ENCODE measurements around the gene MUSTN1.
A peak's percentile ranks its signal among the peaks of the same experiment; 100 is the strongest.

MUSTN1 gene

DNA sequence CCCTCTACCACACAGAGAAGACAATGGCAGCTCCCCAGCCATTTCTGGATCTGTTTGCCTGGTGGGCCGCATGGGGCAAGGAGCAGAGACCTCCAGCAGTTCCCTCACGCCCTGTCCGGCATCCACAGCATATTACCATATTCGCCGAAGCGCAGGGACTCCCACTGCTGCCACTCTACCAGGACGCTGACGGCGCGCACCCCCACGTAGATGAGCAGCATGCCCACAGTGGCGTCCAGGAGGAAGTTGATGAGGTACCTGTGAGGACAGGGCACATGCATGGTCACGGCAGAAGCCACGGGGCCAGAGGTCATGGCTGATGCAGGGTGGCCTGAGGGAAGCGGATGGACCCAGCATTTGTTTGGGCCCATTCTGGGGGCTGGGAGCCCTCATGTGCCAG is 14.8 kb upstream of the MUSTN1 start:
- DNase-seq = no peak

DNA sequence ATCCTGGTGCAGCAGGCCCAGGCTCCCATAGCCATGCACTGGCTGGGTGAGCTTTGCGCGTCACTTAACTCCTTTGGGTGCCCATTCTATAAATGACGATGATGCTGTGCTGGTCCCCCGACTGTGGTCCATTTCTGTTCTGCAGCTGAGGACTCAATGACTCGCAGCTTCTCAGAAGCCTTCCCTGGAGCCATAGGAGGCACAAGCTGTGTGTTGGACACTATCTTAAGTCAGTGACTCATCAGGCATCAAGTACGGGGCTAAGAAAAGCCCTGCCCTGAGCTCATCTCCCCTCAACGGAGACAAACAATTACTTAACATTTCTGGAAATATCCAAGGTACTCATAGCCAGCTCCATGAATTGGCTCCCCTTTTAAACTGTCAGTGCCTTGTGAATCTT is 13.8 kb upstream of the MUSTN1 start:
- no peak for DNase-seq

DNA sequence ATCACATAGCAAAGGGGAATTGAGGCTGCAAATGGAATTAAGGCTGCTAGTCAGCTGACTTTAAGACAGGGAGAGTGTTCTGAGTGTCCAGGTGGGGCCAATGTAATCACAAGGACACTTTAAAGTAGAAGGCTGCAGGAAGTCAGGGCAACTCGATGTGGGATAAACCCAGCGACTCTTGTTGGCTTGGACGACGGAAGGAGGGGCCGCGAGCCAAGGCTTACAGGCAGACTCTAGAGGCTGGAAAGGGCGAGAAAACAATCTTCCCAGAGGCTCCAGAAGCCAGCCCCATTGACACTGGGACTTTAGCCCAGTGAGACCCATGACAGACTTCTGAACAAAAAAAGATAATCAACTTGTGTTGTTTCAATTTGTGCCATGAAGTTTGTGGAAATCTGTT is 12.9 kb upstream of the MUSTN1 start:
- DNase-seq = no peak

DNA sequence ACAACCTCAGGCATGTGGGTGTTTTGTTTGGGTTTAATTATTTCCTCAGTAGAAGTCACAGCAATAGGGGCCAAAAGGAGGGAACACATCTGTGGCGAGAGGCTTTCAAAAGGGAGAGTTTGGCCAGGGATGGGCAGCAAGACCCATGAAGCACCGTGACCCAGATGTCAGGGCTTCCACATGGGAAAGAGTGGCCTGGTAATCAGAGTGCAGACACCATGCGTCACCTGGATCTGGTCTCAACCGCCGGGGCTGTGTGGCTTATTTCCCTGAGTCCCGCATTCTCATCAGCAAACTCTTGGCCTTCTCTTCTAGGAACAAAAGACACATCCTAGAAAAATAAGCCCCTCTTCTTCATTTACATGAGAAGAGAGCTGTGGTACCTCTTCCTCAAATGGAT is 12.4 kb upstream of the MUSTN1 start:
- no peak for DNase-seq

DNA sequence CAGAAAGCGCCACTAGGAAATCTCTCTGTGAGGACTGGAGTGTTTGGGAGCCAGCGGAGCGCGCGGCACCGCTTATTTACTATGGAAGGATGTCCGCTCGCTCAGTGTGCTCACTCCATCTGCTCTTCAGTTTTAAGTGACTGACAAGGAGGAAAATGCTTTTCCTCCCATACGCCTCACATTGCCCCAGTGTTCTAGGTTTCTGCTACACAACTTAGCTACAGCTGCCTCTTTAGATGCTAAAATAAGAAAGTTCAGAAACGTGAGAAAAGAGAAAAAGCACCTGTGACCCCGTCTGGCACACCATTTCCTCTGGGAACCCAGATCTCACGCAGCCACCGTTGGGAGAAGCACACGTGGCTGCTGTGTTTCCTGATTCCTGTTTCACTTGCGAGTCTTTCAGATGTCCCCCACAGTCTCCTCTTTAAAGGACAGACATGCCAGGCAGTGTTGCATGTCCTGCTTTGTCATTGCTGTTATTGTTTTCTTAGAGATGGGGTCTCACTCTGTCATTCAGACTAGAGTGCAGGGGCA is 11.7 kb upstream of the MUSTN1 start:
- DNase-seq = no peak

DNA sequence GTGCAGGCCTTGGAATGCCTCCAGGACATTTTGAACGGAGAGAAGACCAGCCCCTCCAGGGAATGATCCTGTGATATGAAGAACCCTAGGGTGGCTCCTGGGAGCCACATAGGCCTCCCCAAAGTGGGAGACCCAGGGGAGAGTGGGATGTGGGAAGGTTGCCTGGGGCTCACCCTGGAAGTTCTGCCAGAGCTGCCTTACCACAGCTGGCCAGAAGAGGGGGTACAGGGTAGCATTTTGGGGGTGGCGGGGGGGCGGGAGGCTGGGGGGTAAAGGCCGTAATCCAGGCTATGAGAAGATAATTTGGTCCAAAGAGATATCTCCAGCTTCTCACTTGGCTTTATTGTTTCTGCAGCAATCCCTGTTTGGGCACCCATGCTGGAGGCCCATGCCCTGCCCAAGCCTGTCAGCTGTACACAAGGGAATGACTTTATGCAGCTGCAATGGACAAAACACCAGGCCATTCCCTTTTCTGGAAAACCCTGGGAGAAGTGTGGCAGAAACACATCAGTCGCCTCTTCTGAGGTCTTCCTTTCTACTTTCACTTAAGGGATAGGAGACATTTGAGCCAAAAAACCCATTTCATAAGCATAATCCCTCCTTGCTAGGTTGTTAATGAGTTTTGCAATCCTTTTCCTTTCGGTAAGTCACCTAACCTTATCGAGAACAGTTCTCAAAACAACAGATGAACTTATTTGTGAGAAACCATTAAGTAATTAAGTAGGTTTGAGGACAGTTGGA is 11.0 kb upstream of the MUSTN1 start:
- peak; percentile 24 for DNase-seq

DNA sequence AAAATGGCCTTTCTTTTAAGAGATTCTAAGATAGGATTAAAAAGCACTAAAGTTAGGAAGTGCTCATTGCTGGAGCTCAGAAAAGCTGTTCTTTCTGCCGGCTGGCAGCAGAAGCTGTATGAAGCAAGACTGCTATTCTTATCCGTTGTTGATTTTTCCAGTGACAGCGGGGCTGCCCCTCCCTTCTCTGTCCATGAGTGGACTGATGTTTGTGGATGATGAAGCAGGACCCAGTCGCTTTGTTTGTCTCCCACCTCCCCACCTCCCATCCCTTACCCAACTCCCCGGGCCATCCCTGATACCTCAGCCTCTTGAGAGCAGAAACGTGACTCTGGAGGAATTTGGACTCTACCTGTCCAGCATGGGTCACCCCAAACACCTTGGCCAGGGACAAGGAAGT is 10.3 kb upstream of the MUSTN1 start:
- no peak for DNase-seq

DNA sequence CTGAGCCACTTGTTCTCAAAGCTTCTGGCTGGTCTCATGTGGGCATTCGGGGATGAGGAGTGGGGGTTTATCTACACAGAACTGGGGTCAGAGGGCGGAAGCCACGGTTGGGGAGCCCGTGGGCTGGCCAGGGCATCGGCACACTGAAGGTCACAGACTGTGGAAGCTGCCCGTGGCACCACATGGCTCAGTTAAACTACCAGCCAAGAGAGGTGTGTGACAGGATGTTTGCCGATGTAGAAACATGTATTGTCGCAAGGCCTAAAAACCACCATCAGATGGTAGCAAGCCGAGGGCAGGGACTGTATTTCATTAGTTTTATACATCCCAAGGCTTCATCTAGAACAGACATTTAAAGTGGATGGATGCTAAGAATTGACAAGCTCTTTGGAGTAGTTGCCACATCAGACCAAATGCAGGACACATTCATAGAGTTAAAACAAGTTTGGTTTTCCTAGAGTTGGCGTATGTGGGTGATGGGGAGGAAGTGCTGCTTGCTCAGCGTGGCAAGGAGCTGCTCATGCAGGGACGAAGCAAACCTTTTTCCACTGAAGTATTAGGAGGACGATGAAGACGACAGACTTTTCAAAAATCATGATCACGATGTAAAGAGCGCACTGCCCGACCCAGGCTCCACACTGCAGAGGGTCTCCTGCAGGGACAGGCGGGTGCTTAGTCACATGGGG is 9.6 kb upstream of the MUSTN1 start:
- no peak for DNase-seq

DNA sequence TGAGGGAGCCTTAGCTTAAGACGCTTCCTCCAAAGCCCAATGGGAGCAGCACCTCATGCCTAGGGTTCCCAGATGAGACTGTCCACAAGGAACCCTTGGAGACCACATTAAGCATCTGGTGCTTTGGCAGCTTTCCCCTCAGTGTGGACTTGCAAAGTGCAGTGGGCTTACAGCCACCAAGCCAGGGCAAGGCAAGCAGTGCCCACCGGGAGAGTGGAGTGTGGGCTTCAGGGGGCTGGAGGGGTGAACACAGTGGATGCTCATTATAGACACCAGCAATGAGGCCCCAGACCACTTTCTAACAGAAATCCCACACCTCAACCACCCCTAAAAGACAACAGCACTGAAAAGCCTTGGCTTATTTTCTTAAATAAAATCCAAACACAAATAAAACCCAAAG is 9.1 kb upstream of the MUSTN1 start:
- DNase-seq = no peak

DNA sequence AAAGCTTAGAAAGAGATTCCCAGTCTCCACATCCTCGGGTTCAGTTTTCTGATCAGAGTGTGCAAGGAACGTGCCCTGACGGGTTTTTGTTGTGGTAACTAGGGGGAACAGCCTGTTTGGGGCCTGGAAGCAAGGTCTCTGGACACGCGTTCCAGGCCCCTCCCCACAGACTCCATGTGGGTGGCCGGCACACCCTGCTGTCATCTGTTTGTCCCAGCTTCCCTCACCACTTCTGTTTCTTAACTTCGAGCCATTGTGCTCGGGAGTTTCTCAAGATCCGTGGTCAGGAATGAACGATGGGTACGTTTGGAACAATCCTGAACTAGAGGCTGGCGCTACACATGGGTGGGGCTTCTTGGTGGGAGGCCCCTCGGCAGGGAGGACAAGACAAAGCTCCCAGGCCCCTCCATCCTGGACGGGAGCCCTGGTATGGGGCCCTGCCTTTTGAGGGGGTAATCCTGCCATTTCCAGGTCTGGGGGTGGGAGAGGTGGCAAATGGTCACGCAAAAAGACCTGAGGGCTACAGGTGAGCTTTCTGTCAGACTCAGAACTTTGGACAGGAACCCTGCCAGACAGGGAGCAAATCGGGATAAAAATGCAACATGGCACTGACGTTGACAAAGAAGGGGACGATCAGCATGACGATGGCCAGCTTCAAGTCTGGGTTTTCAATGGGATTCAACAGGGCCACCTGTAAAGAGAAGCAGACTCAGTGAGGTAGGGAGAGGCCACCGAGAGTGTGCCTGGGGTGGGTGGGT is 8.5 kb upstream of the MUSTN1 start:
- no peak for DNase-seq

DNA sequence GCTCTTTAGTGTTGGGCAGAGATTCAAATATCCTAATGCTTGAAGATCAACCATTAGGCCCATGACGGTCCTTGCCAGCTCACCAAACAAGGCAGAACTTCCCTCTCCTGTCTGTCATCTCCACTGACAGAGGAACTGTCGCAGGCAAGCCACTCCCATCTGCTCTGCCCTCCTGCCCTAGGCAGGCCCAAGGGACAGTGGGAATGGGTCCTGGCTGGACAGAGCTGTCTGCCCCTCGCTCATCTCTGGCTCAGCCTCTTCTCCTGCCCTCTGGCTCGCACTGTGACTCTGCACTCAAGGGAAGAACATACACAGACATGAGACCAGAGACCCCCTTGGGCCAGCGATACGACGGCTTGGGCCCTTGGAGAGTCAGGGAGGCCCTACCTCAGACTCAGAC is 7.6 kb upstream of the MUSTN1 start:
- no peak for DNase-seq

DNA sequence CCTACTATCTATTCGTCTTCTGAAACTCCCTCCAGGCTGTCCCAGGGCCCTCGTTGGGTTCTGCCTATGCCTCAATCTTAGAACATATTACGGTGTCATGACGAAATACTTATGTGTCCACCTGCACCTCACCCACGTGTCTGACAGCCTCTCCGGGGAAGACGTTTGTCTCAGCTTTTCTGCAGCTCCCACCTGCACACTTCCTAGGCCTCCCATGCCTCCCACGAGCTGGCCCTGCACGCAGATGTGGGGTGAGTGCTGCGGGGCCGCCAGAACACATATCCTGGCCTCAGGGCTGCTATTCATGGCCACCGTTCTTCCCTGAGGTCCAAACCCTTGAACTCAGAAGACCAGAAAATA is 7.1 kb upstream of the MUSTN1 start:
- DNase-seq = no peak

DNA sequence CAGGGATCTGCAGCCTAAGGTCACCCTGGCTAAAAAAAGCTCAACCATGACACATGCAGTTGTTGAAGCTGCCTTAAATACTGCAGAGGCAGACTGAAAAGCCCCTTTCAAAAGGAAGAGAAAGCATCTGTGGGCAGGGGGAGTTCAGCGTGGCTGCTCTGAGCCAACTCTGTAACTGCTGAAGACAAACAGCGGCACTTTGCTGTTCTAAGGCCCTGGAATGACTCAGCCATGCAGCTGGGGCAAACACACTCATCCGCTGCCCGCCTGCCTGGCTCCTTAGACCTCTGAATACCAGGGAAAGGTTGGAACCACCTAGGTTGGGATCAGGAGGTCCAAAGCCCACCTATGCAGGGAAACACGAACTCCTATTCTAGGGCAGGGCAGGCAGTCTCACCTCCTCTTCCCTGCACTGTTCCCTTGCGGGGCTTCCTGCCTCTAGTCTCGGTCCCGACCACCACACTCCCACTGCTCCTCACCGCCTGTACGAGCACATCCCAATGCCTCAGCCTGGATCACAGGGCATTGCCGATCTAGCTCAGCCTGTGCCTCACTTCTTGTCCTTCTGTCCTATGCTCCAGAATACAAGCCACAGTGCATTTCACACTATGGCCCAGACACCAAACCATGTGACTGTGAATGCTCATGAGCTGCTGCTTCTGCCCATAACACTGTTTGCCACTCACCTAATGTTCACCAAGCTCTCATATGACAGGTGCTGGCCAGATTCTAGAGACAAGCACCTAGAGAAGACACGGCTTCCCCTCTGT is 6.6 kb upstream of the MUSTN1 start:
- DNase-seq = no peak

DNA sequence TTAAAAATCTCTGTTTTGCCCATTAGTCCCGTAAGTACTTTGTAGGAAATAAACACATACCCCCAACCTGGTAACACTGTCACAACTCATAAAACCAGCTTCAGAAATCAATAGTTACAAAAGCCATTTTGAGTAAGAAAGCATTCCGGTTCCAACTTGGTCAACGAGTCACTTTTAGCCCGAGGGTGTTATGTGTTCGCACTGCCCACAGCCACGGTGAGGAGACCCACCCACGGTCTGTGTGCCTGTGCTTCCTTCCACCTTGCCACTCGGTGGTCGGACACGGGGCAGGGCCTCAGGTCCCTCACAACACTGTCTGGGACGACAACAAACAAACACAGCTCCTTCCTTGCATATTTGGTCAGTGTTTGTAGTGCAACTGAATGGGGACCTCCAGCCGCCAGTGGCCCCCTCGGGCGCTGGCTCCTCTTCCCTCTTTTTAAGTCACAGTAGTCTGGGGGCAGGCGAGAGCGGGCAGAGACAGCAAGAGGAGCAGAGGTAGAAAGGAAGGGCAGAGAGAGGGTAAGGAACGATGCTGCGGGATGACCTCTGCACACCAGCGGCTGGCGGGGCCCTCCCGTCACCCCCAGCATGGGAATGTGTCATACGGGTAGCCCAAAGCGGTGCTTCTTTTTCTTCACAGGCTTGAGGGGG is 5.2 kb upstream of the MUSTN1 start:
- no peak for DNase-seq

DNA sequence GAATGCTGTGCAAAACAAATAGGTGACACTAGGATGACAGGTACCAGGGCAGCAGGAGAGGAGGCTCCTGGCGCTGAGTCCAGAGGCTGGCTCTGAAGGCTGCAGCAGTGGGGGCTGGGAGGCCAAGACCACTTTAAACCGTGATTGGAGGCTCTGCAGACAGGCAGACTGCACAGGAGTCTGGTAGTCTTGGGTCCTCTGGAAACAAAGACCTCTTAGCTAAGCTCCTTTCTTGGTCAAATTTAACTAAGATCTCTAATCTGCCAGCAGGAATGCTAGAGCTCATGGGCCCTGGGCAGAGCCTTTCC is 4.4 kb upstream of the MUSTN1 start:
- no peak for DNase-seq

DNA sequence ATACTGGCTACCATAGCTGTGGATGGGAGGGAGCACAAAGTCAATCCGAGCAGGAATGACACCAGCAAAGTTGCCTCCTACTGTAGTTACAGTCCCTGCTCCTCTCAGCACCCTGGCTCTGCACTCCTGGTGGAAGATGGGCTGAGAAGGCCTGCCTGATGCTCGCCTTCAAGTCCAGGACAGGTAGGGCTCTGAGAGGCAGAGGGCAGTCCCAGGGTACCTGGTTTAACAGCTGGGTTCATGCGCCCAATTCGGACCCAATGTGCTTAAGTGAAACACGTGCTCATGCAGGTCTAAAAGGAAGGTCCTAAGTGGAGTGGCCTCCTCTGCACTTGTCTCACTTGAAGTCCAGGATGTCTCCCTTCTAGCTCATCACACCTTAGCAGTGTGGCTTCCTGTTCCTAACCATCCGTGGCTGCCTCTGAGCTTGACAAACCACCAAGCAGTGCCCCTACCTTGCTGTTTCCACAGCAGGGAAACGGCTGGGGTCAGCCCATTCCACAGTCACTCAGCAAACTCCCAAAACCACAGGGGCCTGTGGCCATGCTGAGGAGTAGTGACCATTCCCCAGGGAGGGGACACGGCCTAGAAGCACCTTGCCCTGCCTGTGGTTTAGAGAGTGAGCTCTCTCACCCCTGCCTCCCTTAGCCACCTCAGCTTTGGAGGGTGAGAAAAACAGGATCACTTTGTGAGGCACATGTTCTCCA is 3.9 kb upstream of the MUSTN1 start:
- DNase-seq = peak; percentile 31

DNA sequence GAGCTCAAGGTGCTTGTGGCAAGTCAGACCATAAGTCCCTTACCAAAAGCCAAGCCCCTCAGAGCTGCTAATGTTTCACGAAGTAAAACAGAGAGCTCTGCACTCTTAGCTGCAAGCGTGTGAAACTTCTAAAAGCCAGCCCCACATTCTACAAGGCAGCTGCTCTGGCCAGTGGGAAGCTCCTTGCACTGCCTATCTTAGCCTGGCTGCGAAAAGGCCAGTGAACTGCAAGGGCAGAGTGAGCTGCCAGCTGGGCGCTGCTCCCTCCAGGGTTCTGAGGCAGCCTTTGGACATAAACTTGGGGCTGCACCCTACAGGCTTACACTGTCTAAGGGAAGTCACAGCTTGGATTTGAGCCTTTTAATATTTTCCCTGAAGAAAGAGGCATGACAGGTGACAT is 2.2 kb upstream of the MUSTN1 start:
- DNase-seq = no peak

DNA sequence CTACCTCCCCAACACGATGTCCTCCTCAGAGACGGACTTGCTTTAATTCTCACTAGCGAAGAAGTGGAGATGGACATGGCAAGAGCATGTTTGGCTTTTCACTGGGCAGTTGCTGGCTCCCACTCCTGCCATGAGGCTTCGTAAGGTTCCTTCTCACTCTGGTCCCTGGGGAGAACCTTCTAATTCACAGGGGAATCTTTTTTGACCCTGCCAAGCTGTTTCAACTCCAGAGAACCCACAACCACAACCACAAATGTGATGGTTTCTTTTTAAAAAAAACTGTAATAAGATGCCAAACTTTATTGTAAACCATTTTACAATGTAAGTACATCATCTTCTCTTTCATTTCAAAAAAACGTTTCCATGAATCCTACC is 1.6 kb upstream of the MUSTN1 start:
- DNase-seq = no peak

DNA sequence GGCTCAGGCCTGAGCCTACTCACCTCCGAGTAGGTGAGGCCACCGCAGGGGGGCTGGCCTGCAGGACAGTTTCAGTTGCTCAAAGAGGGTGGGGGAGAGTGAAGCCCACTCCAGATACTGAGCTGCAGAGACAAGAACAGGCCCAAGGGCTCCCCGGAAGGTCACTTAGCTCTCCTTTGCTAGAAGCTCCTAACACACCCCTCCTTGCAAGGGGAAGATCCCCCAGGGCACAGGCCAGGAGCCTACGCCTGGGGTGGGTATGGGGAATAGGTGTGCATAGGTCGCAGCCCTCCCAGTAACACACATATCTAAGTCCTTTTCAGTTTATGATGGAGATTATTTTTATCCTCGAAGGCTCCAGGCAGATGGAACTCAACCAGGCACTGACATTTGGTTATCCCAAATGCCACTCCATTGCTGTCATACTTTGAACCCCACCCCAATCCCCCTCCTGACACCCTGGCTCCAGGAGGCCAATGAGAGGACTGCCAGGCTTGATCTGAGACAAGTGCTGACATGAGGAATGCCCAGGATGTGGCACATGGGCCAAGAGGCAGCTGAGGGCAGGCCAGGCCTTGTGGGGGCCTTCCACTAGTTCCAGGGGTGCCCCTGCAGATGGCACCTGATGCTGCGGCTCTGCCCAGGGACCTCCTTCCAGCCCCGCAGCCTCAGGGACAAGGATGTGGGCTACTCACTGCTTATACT is 1.1 kb upstream of the MUSTN1 start:
- DNase-seq = no peak

DNA sequence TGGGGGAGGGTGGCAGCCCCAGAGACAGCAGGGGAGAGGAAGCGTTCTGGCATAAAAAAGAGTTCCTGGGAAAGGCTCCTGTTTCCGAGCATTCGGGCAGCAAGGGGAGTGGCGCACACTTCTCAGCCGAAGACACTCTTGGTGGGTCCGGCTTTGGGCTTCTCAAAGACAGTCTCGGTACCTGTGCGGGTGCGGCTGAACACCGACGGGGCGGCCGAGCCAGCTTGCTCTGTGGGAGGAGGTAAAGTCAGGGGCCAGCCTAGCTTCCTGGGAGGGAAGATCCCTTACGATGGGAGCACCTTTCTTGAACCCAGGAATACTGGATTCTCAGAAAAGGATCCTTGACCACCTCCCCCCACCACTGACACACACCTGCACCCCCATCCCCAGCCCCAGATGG is 1.6 kb downstream of the MUSTN1 start:
- no peak for DNase-seq

DNA sequence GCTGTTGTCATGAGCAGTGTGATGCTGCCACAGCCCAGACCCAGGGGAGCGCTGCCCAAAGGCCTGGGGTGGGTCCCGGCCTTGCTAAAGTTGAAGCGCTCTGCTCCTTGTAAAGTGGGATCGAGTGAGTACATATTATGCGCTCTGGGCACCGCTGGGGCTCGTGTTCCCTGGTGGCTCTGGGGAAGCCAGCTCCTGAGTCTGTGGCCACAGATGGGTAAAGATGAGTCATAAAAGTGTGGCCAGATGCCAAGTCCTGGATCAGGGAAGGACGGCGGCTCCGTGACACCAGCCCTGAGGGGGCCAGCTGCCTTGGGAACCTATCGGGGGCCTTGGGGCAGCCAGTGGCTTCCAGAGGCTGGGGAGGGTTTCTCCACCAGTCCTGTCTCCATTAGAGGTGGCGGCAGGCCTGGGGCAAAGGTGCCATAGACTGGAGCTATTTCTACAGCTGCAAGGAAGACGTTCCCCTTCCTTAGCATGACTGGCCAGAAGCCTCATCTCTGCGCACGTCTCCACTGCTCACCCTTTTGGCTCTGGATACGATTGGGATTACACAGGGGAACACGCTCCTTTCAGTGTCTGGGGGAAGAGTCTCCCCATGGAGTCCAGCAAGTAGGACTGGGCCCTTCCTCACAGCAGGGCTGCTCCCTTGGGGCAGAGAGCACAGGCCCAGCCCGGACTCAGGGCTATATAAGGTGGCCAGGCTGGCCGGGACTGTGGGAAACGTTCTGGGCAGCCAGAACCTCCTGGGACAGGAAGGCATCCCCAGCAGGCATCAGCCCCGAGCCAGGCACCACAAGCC is 3.1 kb downstream of the MUSTN1 start:
- no peak for DNase-seq
